ENCODE data around the gene KCTD1. TPM values are rescaled to one million over a fixed set of nuclear protein-coding genes. Genes with fewer than 3 reads are reported as not detected.

Gene KCTD1
- total and polyA plus RNA-seq, 10 of the 15 experiments (the other 5 are each of a cell fraction or from before 2014, with no cell fraction given) = 1.5 to 13.4 (median 5.5) TPM

DNA sequence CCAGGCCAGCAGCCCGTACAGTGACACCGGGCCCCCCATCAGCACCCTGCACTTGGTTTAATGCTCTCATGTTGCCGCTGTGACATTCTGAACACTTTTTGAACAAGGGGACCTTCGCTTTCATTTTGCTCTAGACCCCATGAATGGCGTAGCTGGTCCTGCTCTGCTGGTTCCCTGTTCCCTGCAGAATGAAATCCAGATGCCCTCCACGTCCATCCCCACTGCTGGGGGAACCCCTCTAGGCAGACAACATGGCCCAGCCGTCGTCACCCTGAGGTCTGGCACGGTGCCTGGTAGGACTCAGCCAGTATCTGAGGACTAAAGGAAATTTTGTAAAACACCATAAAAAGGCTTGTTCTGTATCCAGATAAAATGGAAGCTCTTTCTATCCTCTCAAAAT is 128.6 kb downstream of the KCTD1 start:
- no peak overlapping the region for H3K27ac ChIP-seq (ENCODE audit: control insufficient read depth, insufficient read depth)
- ATAC-seq (no peak), DNase-seq (ENCODE audit: low read depth, low spot score) (no peak), FAIRE-seq (no peak)
- POLR2A ChIA-PET = no interaction called here
- CTCF ChIA-PET = interaction anchor here (1.2 to 1.4 kb wide), 2 partner anchors 13 to 128 kb away, joined by 3 read pairs; no protein-coding TSS in a partner anchor
- no TSS peak for BruUV-seq (replicated peaks)
- H3K4me1 ChIP-seq (ENCODE audit: control insufficient read depth, insufficient read depth, low read length) = peaks cover 22% of the 10 kb centered on the region
- no peaks in the 10 kb centered on the region for H3K9me3 ChIP-seq (replicated peaks; ENCODE audit: control insufficient read depth, insufficient read depth, low read length)
- H3K9ac ChIP-seq (ENCODE audit: control insufficient read depth, insufficient read depth, low read length) = no peak overlapping the region
- H3K79me2 ChIP-seq (ENCODE audit: control insufficient read depth, insufficient read depth, low read length) = no peaks in the 10 kb centered on the region
- intact Hi-C loops (cut with micrococcal nuclease; ENCODE audit: unreplicated experiment) = no loop called here
- RAD21 ChIA-PET (ENCODE audit: unreplicated experiment) = no interaction called here
- in situ Hi-C loops (cut with MboI) = loop anchor here (5.0 to 25.0 kb wide), 2 partner anchors 48 to 568 kb away; no protein-coding TSS in a partner anchor
- SMC1A ChIA-PET (ENCODE audit: uncharacterized antibody, unreplicated experiment) = interaction anchor here (0.6 to 1.1 kb wide), 3 partner anchors 15 to 1865 kb away, joined by 3 to 5 read pairs (median 4); no protein-coding TSS in a partner anchor
- no peak overlapping the region for H2AFZ ChIP-seq (ENCODE audit: control insufficient read depth, low read depth, low read length)
- H4K20me1 ChIP-seq (ENCODE audit: control insufficient read depth, insufficient read depth) = no peaks in the 10 kb centered on the region
- WGBS (ENCODE audit: insufficient coverage, insufficient replicate concordance, low lambda C conversion rate, missing lambda C conversion rate) = 84% methylated on average over 9 of the region's 9 CpGs
- no peaks in the 10 kb centered on the region for H3K36me3 ChIP-seq (ENCODE audit: control insufficient read depth in 2 of 2, insufficient read depth in 2 of 2, low read length in 1 of 2)
- no peaks in the 10 kb centered on the region for H3K27me3 ChIP-seq (replicated peaks in 1 of 2; ENCODE audit: control insufficient read depth in 2 of 2, insufficient read depth in 2 of 2, low read length in 1 of 2)
- no peak overlapping the region for H3K4me2 ChIP-seq (ENCODE audit: control insufficient read depth, insufficient read depth)
- no peak overlapping the region for H3K4me3 ChIP-seq
- TF ChIP-seq ASH2L (IDR thresholded peaks at IDR 0.05; ENCODE audit: borderline replicate concordance, low read depth) (no peak), PML (IDR thresholded peaks at IDR 0.05; ENCODE audit: low read length) (no peak), IKZF2 (IDR thresholded peaks at IDR 0.05) (no peak), MAX (IDR thresholded peaks at IDR 0.05; ENCODE audit: low read depth, low read length) (no peak), BCL3 (IDR thresholded peaks at IDR 0.05; ENCODE audit: borderline replicate concordance, insufficient read depth, low read depth, low read length, poor library complexity, severe bottlenecking) (no peak), NR2F1 (conservative IDR thresholded peaks at IDR 0.05) (no peak), SRF (IDR thresholded peaks at IDR 0.05; ENCODE audit: low read depth in 2 of 2, low read length in 2 of 2) (no peak), DPF2 (IDR thresholded peaks at IDR 0.05) (no peak), CREB1 (IDR thresholded peaks at IDR 0.05; ENCODE audit: low read depth) (no peak), KLF5 (IDR thresholded peaks at IDR 0.05; ENCODE audit: partially characterized antibody) (no peak), MTA2 (IDR thresholded peaks at IDR 0.05; ENCODE audit: low read depth) (no peak), SP1 (IDR thresholded peaks at IDR 0.05; ENCODE audit: low read depth, low read length) (no peak), REST (IDR thresholded peaks at IDR 0.05; ENCODE audit: low read depth, low read length) (no peak), RB1 (IDR thresholded peaks at IDR 0.05; ENCODE audit: borderline replicate concordance) (no peak), CBX3 (IDR thresholded peaks at IDR 0.05; ENCODE audit: borderline replicate concordance, low read depth) (no peak)
- TF ChIP-seq, protein P1, sequence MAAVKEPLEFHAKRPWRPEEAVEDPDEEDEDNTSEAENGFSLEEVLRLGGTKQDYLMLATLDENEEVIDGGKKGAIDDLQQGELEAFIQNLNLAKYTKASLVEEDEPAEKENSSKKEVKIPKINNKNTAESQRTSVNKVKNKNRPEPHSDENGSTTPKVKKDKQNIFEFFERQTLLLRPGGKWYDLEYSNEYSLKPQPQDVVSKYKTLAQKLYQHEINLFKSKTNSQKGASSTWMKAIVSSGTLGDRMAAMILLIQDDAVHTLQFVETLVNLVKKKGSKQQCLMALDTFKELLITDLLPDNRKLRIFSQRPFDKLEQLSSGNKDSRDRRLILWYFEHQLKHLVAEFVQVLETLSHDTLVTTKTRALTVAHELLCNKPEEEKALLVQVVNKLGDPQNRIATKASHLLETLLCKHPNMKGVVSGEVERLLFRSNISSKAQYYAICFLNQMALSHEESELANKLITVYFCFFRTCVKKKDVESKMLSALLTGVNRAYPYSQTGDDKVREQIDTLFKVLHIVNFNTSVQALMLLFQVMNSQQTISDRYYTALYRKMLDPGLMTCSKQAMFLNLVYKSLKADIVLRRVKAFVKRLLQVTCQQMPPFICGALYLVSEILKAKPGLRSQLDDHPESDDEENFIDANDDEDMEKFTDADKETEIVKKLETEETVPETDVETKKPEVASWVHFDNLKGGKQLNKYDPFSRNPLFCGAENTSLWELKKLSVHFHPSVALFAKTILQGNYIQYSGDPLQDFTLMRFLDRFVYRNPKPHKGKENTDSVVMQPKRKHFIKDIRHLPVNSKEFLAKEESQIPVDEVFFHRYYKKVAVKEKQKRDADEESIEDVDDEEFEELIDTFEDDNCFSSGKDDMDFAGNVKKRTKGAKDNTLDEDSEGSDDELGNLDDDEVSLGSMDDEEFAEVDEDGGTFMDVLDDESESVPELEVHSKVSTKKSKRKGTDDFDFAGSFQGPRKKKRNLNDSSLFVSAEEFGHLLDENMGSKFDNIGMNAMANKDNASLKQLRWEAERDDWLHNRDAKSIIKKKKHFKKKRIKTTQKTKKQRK (IDR thresholded peaks at IDR 0.05; ENCODE audit: low read depth, low read length) = no peak
